Erythroblast (primary cell): ENCODE data around the gene BMERB1.

Source experiments
- GATA1 ChIP-seq: IDR thresholded peaks from 2 replicates; pipeline ENCODE4 v1.6.1; 2011; ENCODE audit warnings: low read depth, mild to moderate bottlenecking, control low read depth, low read length, moderate library complexity
- POLR2A ChIP-seq: IDR thresholded peaks from 2 replicates; pipeline ENCODE4 v1.6.1; 2011; ENCODE audit warnings: mild to moderate bottlenecking, low read length

GRCh38 chr16:15401972-15402371 lies 32.4 kb upstream of the BMERB1 start:
- TF ChIP-seq POLR2A (no peak), GATA1 (no peak)
